Stimulated activated effector memory CD8-positive, alpha-beta T cell treated with anti-CD3 and anti-CD28 coated beads, Interleukin-12 subunit alpha, Interleukin-12 subunit beta, amount 100 ng/mL, for 72 hours (primary cell): ENCODE data around the gene NPNT.

Experiments
- ATAC-seq: fragments of 150-1000 bp; cut with Tn5 transposase; 2 replicates; pipeline ENCODE4 v1.10.0; 2021
- DNase-seq, 2 donors: peaks; one replicate each; pipeline ENCODE4 v3.0.0; 2021 to 2022; ENCODE audit warnings: low spot score in 2 of 2
- H3K27ac Mint-ChIP-seq: one replicate; pipeline ENCODE4 v1.8.0; 2022; ENCODE audit warnings: mild to moderate bottlenecking, mixed read lengths
- H3K36me3 Mint-ChIP-seq: one replicate; pipeline ENCODE4 v1.8.0; 2022; ENCODE audit warnings: mild to moderate bottlenecking, mixed read lengths
- H3K4me1 Mint-ChIP-seq: one replicate; pipeline ENCODE4 v1.8.0; 2022; ENCODE audit warnings: mixed read lengths
- H3K4me3 Mint-ChIP-seq: one replicate; pipeline ENCODE4 v1.8.0; 2022; ENCODE audit warnings: mild to moderate bottlenecking, mixed read lengths
- H3K9me3 Mint-ChIP-seq: one replicate; pipeline ENCODE4 v1.8.0; 2022; ENCODE audit warnings: mixed read lengths

NPNT gene

GRCh38 chr4:105943234-105943633 lies 48.0 kb downstream of the NPNT start:
- Mint-ChIP-seq H3K27ac (no peak overlapping the region), H3K36me3 (no peaks in the 10 kb centered on the region), H3K4me1 (no peaks in the 10 kb centered on the region), H3K4me3 (no peak overlapping the region), H3K9me3 (peaks cover 11% of the 10 kb centered on the region)
- DNase-seq (no peak), ATAC-seq (no peak)

- no peak overlapping the region for H3K27ac Mint-ChIP-seq
- H3K4me1 Mint-ChIP-seq = no peaks in the 10 kb centered on the region
- no peak overlapping the region for H3K4me3 Mint-ChIP-seq
- H3K36me3 Mint-ChIP-seq = no peaks in the 10 kb centered on the region
- ATAC-seq = no peak
- H3K9me3 Mint-ChIP-seq = peaks cover 11% of the 10 kb centered on the region
- no peak for DNase-seq
These were observed 49.3 kb downstream of the NPNT start for GRCh38 chr4:105944540-105944939.

DNA sequence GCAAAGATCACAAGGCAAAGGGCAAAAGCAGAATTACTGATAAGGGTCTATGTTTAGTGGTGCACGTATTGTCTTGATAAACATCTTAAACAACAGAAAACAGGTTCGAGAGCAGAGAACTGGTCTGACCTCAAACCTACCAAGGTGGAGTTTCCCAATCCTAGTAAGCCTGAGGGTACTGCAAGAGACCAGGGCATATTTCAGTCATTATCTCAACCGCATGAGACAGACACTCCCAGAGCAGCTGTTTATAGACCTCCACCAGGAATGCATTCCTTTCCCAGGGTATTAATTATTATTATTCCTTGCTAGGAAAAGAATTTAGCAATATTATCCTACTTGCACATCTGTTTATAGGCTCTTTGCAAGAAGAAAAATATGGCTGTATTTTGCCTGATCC lies 51.5 kb downstream of the NPNT start:
- Mint-ChIP-seq H3K9me3 (peaks cover 11% of the 10 kb centered on the region), H3K27ac (no peak overlapping the region), H3K4me3 (no peak overlapping the region), H3K4me1 (no peaks in the 10 kb centered on the region), H3K36me3 (no peaks in the 10 kb centered on the region)
- DNase-seq (no peak), ATAC-seq (no peak)

DNA sequence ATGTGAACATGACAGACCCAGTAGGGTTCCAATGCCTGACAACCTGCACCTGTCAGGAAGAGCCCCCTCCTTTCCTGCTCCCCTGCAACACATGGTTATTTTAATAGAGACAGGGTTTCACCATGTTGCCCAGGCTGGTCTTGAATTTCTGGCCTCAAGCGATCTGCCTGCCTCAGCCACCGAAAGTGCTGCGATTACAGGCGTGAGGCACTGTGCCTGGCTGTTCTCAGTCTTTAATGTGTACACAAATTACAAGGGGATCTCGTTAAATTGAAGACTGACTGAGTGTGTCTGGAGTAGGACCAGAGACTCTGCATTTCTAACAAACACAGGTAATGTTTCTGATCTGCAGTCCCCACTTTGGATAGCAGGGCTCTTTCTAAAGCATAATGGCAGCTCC lies 55.4 kb downstream of the NPNT start:
- no peak overlapping the region for H3K27ac Mint-ChIP-seq

GRCh38 chr4:105951198-105951597 lies 55.9 kb downstream of the NPNT start:
- no peak overlapping the region for H3K4me3 Mint-ChIP-seq
- H3K36me3 Mint-ChIP-seq = no peaks in the 10 kb centered on the region
- H3K4me1 Mint-ChIP-seq = no peaks in the 10 kb centered on the region
- peaks cover 7% of the 10 kb centered on the region for H3K9me3 Mint-ChIP-seq
- no peak for ATAC-seq
- no peak for DNase-seq
- H3K27ac Mint-ChIP-seq = no peak overlapping the region

More for the DNA sequence above, 55.4 kb downstream of the NPNT start:
- ATAC-seq (no peak), DNase-seq (no peak)
- Mint-ChIP-seq H3K4me3 (no peak overlapping the region), H3K9me3 (peaks cover 7% of the 10 kb centered on the region), H3K4me1 (no peaks in the 10 kb centered on the region), H3K36me3 (no peaks in the 10 kb centered on the region)

GRCh38 chr4:105952591-105952990 lies 57.3 kb downstream of the NPNT start:
- Mint-ChIP-seq H3K9me3 (peaks cover 1% of the 10 kb centered on the region), H3K36me3 (no peaks in the 10 kb centered on the region), H3K27ac (no peak overlapping the region), H3K4me1 (no peaks in the 10 kb centered on the region), H3K4me3 (no peak overlapping the region)
- DNase-seq (no peak), ATAC-seq (no peak)

GRCh38 chr4:105956569-105956968 lies 61.3 kb downstream of the NPNT start:
- Mint-ChIP-seq H3K27ac (no peak overlapping the region), H3K9me3 (no peaks in the 10 kb centered on the region), H3K4me3 (no peak overlapping the region), H3K4me1 (no peaks in the 10 kb centered on the region), H3K36me3 (no peaks in the 10 kb centered on the region)
- ATAC-seq (no peak), DNase-seq (no peak)

GRCh38 chr4:105957680-105958079 lies 62.4 kb downstream of the NPNT start:
- no peak for ATAC-seq
- Mint-ChIP-seq H3K4me1 (no peaks in the 10 kb centered on the region), H3K36me3 (no peaks in the 10 kb centered on the region), H3K4me3 (no peak overlapping the region), H3K27ac (no peak overlapping the region), H3K9me3 (no peaks in the 10 kb centered on the region)
- no peak for DNase-seq

DNA sequence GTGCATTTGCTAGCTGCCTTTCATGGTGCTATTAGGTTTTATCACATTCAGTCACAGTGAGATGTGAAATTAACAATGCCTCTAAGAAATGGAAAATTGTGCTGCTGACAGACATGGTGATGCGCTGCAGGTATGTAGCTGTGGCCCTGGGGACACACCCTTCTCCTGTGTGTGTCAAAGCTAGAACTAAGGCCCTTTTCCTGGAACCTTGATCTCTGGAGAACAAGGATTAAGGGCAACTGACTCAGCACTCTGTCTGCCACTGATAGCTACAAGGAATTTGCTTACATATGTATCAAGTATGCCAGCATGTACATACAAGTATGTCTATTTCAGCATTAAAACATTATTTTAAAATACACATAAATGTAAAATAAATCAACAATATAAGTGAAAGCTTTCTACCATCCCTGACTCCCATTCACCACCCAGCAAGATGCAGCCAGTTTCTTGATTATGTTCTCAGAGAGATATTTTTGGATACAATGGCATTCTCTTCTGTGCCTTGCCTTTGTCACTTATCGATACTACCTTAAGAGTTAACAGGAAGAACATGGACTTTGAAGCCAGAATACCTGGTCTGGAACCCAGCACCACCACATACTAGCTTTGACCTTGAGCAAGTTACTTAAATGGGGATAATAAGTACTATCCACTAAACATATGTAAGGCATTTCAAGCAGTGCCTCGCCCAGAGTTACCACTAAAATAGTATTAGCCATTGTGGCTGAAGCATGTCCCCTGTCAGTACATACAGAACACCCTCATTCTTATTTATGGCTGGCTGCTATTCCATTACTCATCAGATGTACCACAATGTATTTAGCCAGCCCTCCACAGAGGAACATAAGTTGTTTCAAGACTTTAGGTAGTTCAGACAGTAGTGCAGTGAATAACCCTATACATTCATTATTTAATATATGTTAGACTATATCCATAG lies 68.5 kb downstream of the NPNT start:
- Mint-ChIP-seq H3K9me3 (no peaks in the 10 kb centered on the region), H3K36me3 (no peaks in the 10 kb centered on the region), H3K4me1 (no peaks in the 10 kb centered on the region), H3K27ac (no peak overlapping the region), H3K4me3 (no peak overlapping the region)
- no peak for ATAC-seq
- no peak for DNase-seq

DNA sequence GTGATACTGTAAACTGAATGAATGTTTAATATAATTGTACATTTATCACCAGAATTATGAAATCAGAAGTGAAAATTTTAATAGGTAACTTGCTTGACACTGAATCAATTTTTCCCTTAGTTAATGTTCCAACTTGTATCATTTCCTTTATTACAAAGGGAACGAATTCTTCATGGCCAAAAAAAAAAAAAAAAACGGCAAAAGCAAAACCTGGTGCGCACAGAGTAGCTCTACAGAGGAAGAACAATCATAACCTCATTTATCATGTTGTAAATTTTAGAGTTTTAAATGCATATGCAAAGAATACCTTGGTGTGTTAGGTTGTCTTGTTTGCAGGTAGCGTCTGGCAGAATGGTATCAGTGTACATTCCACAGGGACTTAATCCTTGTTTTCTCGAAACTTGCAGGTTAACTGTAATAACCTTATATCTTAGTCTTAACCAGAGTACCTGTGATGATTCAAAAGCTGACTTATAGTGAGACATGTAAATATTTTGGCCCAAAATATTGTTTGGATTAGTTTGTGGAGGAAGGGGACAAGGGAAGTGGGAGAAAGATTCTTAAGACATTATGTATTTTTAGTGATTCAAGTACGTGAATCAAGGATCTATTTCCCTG lies 70.0 kb downstream of the NPNT start:
- Mint-ChIP-seq H3K27ac (no peak overlapping the region), H3K36me3 (no peaks in the 10 kb centered on the region), H3K4me3 (no peak overlapping the region), H3K9me3 (no peaks in the 10 kb centered on the region), H3K4me1 (no peaks in the 10 kb centered on the region)
- ATAC-seq = no peak
- no peak for DNase-seq

- DNase-seq = no peak
- Mint-ChIP-seq H3K36me3 (no peaks in the 10 kb centered on the region), H3K4me3 (no peak overlapping the region), H3K4me1 (no peaks in the 10 kb centered on the region), H3K27ac (no peak overlapping the region), H3K9me3 (no peaks in the 10 kb centered on the region)
- no peak for ATAC-seq
These were observed 70.8 kb downstream of the NPNT start for GRCh38 chr4:105966051-105966450.

- Mint-ChIP-seq H3K9me3 (no peaks in the 10 kb centered on the region), H3K36me3 (no peaks in the 10 kb centered on the region), H3K4me3 (no peak overlapping the region), H3K27ac (no peak overlapping the region), H3K4me1 (no peaks in the 10 kb centered on the region)
- no peak for DNase-seq
- ATAC-seq = no peak
These were observed 71.9 kb downstream of the NPNT start for GRCh38 chr4:105967058-105967658.

DNA sequence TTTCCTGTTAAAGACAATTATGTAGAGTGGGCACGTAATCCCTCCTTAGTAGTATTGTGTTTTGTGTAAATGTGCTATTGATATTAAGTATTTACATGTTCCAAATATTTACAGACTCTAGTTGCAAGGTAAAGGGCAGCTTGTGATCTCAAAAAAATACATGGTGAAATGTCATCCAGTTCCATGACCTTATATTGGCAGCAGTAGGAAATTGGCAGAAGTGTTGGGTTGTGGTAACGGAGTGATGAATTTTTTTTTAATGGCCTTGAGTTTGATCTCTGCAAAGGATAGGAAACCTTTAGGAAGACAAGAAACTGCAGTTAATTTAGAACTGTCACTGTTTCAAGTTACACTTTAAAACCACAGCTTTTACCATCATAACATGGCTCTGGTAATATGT lies 74.3 kb downstream of the NPNT start:
- no peak for DNase-seq
- ATAC-seq = no peak
- no peaks in the 10 kb centered on the region for H3K4me1 Mint-ChIP-seq
- H3K36me3 Mint-ChIP-seq = no peaks in the 10 kb centered on the region
- H3K27ac Mint-ChIP-seq = no peak overlapping the region
- H3K4me3 Mint-ChIP-seq = no peak overlapping the region
- no peaks in the 10 kb centered on the region for H3K9me3 Mint-ChIP-seq

- DNase-seq = no peak
- Mint-ChIP-seq H3K4me3 (no peak overlapping the region), H3K27ac (no peak overlapping the region), H3K9me3 (no peaks in the 10 kb centered on the region), H3K36me3 (no peaks in the 10 kb centered on the region), H3K4me1 (no peaks in the 10 kb centered on the region)
- no peak for ATAC-seq
These were observed 75.1 kb downstream of the NPNT start for GRCh38 chr4:105970371-105970770.

DNA sequence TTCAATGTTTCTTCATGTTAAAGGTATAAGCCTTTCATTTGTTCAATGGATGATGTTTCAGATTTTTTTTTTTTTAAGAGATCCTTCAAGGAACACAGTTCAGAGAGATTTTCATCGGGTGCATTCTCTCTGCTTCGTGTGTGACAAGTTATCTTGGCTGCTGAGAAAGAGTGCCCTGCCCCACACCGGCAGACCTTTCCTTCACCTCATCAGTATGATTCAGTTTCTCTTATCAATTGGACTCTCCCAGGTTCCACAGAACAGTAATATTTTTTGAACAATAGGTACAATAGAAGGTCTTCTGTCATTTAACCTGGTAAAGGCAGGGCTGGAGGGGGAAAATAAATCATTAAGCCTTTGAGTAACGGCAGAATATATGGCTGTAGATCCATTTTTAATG lies 75.8 kb downstream of the NPNT start:
- H3K4me3 Mint-ChIP-seq = no peak overlapping the region
- no peak overlapping the region for H3K27ac Mint-ChIP-seq
- H3K9me3 Mint-ChIP-seq = no peaks in the 10 kb centered on the region
- DNase-seq (no peak), ATAC-seq (no peak)
- no peaks in the 10 kb centered on the region for H3K36me3 Mint-ChIP-seq
- H3K4me1 Mint-ChIP-seq = no peaks in the 10 kb centered on the region
